Measurements from ENCODE around the gene YTHDC1. TPM values are rescaled to one million over a fixed set of nuclear protein-coding genes. Genes with fewer than 3 reads are reported as not detected.
A peak's percentile ranks its signal among the peaks of the same experiment; 100 is the strongest.
"Not testable (repeated sequence)": the region's sequence is repeated elsewhere in the genome, so short reads cannot be mapped to it uniquely, and the experiment has no call there.

The YTHDC1 gene
- 10 to 100 TPM; 51.2 to 64.1 (median 57.6) TPM for total RNA-seq
- 36.4 TPM for polyA plus RNA-seq
- long read RNA-seq, donor 1, partial matches to known transcripts, result 12 of 17 reads
- long read RNA-seq, donor 1, other reads (novel, unspliced or antisense), result 0 of 17 reads
- long read RNA-seq, donor 2, full-length matches to known transcripts, result 8 of 11 reads
- long read RNA-seq, donor 2, partial matches to known transcripts, result 2 of 11 reads
- long read RNA-seq, donor 2, other reads (novel, unspliced or antisense), result 1 of 11 reads
- long read RNA-seq, donor 3, partial matches to known transcripts, result 6 of 9 reads
- long read RNA-seq, donor 3, other reads (novel, unspliced or antisense), result 3 of 9 reads
- long read RNA-seq, donor 4, full-length matches to known transcripts, result 6 of 14 reads
- long read RNA-seq, donor 4, partial matches to known transcripts, result 5 of 14 reads
- long read RNA-seq, donor 4, other reads (novel, unspliced or antisense), result 3 of 14 reads

- peaks cover 4% of the 10 kb centered on the region for H3K4me1 ChIP-seq (ENCODE audit: control insufficient read depth, insufficient read depth, low read length)
- WGBS, result under 1% methylated on average over 67 of the region's 67 CpGs
- H3K4me3 ChIP-seq (ENCODE audit: low read length), result peak within 1 kb of the TSS; percentile 73
- DNase-seq, result peak; percentile 96 to 99 (median 98)
- peak within 1 kb of the TSS; percentile 89 for H3K27ac ChIP-seq (ENCODE audit: low read length)
- no peaks in the 10 kb centered on the region for H3K27me3 ChIP-seq (ENCODE audit: control insufficient read depth, insufficient read depth)
- ATAC-seq, result peak; percentile 100
- no peaks in the 10 kb centered on the region for H3K9me3 ChIP-seq (ENCODE audit: control insufficient read depth, low read length)
- intact Hi-C loops (cut with DNase I), result no loop called here
Measured at GRCh38 chr4:68349649-68350360, at the start of gene YTHDC1. Gene YTHDC1 (minus strand): TSS chr4:68350090. CDS start chr4:68349753, 337 bp downstream.

GRCh38 chr4:68399306-68399705, 49.4 kb upstream of the YTHDC1 start:
- H3K4me3 ChIP-seq (ENCODE audit: low read length), result no peak overlapping the region
- no peak overlapping the region for H3K27ac ChIP-seq (ENCODE audit: low read length)
- WGBS, result 80% methylated on average over 4 of the region's 4 CpGs
- no peaks in the 10 kb centered on the region for H3K9me3 ChIP-seq (ENCODE audit: control insufficient read depth, low read length)
- intact Hi-C loops (cut with DNase I), result no loop called here
- ATAC-seq (no peak), DNase-seq (no peak)
- H3K4me1 ChIP-seq (ENCODE audit: control insufficient read depth, insufficient read depth, low read length), result no peaks in the 10 kb centered on the region
- H3K27me3 ChIP-seq (ENCODE audit: control insufficient read depth, insufficient read depth), result peaks cover 3% of the 10 kb centered on the region

DNA sequence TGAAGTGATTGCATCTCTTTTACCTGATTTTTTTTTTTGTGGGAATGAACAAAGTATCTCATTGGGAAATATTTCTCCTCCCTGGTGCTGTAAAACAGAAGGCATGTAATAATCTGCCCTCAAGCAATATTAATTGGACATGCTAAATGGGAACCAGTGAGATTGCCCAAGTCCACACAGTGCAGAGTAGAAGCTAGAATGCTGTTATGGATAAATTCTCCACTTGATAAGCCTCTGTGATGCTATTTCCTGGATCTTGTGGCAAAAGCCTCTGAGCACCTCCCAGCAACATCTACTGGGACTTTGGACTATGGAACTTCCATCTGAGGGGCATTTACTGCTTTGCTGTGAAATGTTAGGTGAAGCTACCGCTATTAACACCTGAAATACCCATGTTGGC, 46.9 kb upstream of the YTHDC1 start:
- intact Hi-C loops (cut with DNase I), result no loop called here
- H3K4me3 ChIP-seq (ENCODE audit: low read length), result no peak overlapping the region
- H3K27me3 ChIP-seq (ENCODE audit: control insufficient read depth, insufficient read depth), result peaks cover 3% of the 10 kb centered on the region
- H3K27ac ChIP-seq (ENCODE audit: low read length), result no peak overlapping the region
- ATAC-seq (no peak), DNase-seq (no peak)
- WGBS, result 97% methylated on average over 1 of the region's 1 CpG
- H3K9me3 ChIP-seq (ENCODE audit: control insufficient read depth, low read length), result no peaks in the 10 kb centered on the region
- no peaks in the 10 kb centered on the region for H3K4me1 ChIP-seq (ENCODE audit: control insufficient read depth, insufficient read depth, low read length)

- DNase-seq, result no peak
- intact Hi-C loops (cut with DNase I), result no loop called here
- ATAC-seq, result no peak
- H3K27ac ChIP-seq (ENCODE audit: low read length), result no peak overlapping the region
- no peaks in the 10 kb centered on the region for H3K4me1 ChIP-seq (ENCODE audit: control insufficient read depth, insufficient read depth, low read length)
- H3K4me3 ChIP-seq (ENCODE audit: low read length), result no peak overlapping the region
- 34% methylated on average over 3 of the region's 3 CpGs for WGBS
- no peaks in the 10 kb centered on the region for H3K9me3 ChIP-seq (ENCODE audit: control insufficient read depth, low read length)
- H3K27me3 ChIP-seq (ENCODE audit: control insufficient read depth, insufficient read depth), result peaks cover 3% of the 10 kb centered on the region
Measured at GRCh38 chr4:68391436-68391835, 41.5 kb upstream of the YTHDC1 start.

GRCh38 chr4:68390205-68390935, 40.5 kb upstream of the YTHDC1 start:
- Histone ChIP-seq H3K27ac (ENCODE audit: low read length) (no peak overlapping the region), H3K27me3 (ENCODE audit: control insufficient read depth, insufficient read depth) (no peaks in the 10 kb centered on the region), H3K4me3 (ENCODE audit: low read length) (no peak overlapping the region), H3K4me1 (ENCODE audit: control insufficient read depth, insufficient read depth, low read length) (no peaks in the 10 kb centered on the region), H3K9me3 (ENCODE audit: control insufficient read depth, low read length) (no peaks in the 10 kb centered on the region)
- intact Hi-C loops (cut with DNase I), result no loop called here
- DNase-seq (no peak), ATAC-seq (no peak)
- WGBS, result 59% methylated on average over 1 of the region's 1 CpG

- H3K9me3 ChIP-seq (ENCODE audit: control insufficient read depth, low read length); DNase-seq; H3K27me3 ChIP-seq (ENCODE audit: control insufficient read depth, insufficient read depth); ATAC-seq; intact Hi-C loops (cut with DNase I); H3K27ac ChIP-seq (ENCODE audit: low read length); H3K4me1 ChIP-seq (ENCODE audit: control insufficient read depth, insufficient read depth, low read length); H3K4me3 ChIP-seq (ENCODE audit: low read length): not testable (repeated sequence)
- 66% methylated on average over 6 of the region's 6 CpGs for WGBS
Measured at GRCh38 chr4:68389386-68389913, 39.6 kb upstream of the YTHDC1 start.

DNA sequence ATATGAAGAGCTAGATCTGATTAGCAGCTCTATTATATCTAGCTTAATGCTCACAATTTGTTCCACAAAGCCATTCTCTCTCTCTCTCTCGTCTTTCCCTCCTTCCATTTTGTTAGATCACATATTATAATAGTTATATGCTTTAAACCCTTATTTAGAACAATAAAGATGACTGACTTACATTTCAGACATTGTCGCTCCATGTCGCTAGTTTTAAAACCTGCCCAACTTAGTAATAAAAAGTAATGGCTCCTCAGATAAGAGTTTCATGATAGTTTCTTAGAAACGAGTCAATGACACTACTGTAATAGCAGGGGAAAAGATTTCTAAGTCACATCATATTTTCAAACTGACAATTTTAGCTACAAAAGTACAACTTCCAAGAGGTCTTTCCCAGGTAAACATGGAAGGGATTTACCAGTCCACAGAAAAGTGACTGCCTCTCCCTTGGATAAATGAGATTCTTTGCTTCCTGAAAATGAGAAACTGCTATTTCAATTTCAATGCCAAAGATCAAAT, 38.5 kb upstream of the YTHDC1 start:
- WGBS, result 52% methylated on average over 4 of the region's 4 CpGs
- Histone ChIP-seq H3K4me1 (ENCODE audit: control insufficient read depth, insufficient read depth, low read length) (no peaks in the 10 kb centered on the region), H3K4me3 (ENCODE audit: low read length) (no peak overlapping the region), H3K9me3 (ENCODE audit: control insufficient read depth, low read length) (no peaks in the 10 kb centered on the region), H3K27me3 (ENCODE audit: control insufficient read depth, insufficient read depth) (no peaks in the 10 kb centered on the region), H3K27ac (ENCODE audit: low read length) (no peak overlapping the region)
- intact Hi-C loops (cut with DNase I), result no loop called here
- DNase-seq (no peak), ATAC-seq (no peak)

- intact Hi-C loops (cut with DNase I), result no loop called here
- Histone ChIP-seq H3K27ac (ENCODE audit: low read length) (no peak overlapping the region), H3K4me1 (ENCODE audit: control insufficient read depth, insufficient read depth, low read length) (no peaks in the 10 kb centered on the region), H3K27me3 (ENCODE audit: control insufficient read depth, insufficient read depth) (no peaks in the 10 kb centered on the region), H3K9me3 (ENCODE audit: control insufficient read depth, low read length) (no peaks in the 10 kb centered on the region), H3K4me3 (ENCODE audit: low read length) (no peak overlapping the region)
- ATAC-seq, result no peak
- DNase-seq, result no peak
- 86% methylated on average over 2 of the region's 2 CpGs for WGBS
Measured at GRCh38 chr4:68385267-68385666, 35.4 kb upstream of the YTHDC1 start.

- Histone ChIP-seq H3K4me3 (ENCODE audit: low read length) (no peak overlapping the region), H3K9me3 (ENCODE audit: control insufficient read depth, low read length) (no peaks in the 10 kb centered on the region), H3K27me3 (ENCODE audit: control insufficient read depth, insufficient read depth) (no peaks in the 10 kb centered on the region), H3K4me1 (ENCODE audit: control insufficient read depth, insufficient read depth, low read length) (no peaks in the 10 kb centered on the region), H3K27ac (ENCODE audit: low read length) (no peak overlapping the region)
- WGBS, result 52% methylated on average over 3 of the region's 3 CpGs
- intact Hi-C loops (cut with DNase I), result no loop called here
- ATAC-seq (no peak), DNase-seq (no peak)
Measured at GRCh38 chr4:68383115-68383514, 33.2 kb upstream of the YTHDC1 start.

GRCh38 chr4:68378226-68378625, 28.3 kb upstream of the YTHDC1 start:
- DNase-seq (no peak), ATAC-seq (no peak)
- WGBS, result 72% methylated on average over 5 of the region's 5 CpGs
- intact Hi-C loops (cut with DNase I), result loop anchor here in 2 of 4 donors (5.0 kb wide), 1 partner anchor 106 kb away; no protein-coding TSS in a partner anchor
- Histone ChIP-seq H3K27ac (ENCODE audit: low read length) (no peak overlapping the region), H3K9me3 (ENCODE audit: control insufficient read depth, low read length) (no peaks in the 10 kb centered on the region), H3K4me1 (ENCODE audit: control insufficient read depth, insufficient read depth, low read length) (peaks cover 2% of the 10 kb centered on the region), H3K27me3 (ENCODE audit: control insufficient read depth, insufficient read depth) (no peaks in the 10 kb centered on the region), H3K4me3 (ENCODE audit: low read length) (no peak overlapping the region)
